Retinal pigment epithelial cell (primary cell): ENCODE data around the gene HPCAL1.

Experiments
- DNase-seq: peaks from one replicate; pipeline ENCODE4 v3.0.0-alpha.2; 2010; ENCODE audit warnings: low read depth
- H3K4me3 ChIP-seq: 2 replicates; pipeline ENCODE4 v1.5.1; 2011; ENCODE audit warnings: mild to moderate bottlenecking, low read length, control low read depth, moderate library complexity
- TF ChIP-seq, protein P1 (sequence below): conservative IDR thresholded peaks from 2 replicates; pipeline ENCODE4 v1.5.1; 2011; ENCODE audit warnings: low read depth, low read length, control low read depth, inconsistent platforms

HPCAL1 gene

DNA sequence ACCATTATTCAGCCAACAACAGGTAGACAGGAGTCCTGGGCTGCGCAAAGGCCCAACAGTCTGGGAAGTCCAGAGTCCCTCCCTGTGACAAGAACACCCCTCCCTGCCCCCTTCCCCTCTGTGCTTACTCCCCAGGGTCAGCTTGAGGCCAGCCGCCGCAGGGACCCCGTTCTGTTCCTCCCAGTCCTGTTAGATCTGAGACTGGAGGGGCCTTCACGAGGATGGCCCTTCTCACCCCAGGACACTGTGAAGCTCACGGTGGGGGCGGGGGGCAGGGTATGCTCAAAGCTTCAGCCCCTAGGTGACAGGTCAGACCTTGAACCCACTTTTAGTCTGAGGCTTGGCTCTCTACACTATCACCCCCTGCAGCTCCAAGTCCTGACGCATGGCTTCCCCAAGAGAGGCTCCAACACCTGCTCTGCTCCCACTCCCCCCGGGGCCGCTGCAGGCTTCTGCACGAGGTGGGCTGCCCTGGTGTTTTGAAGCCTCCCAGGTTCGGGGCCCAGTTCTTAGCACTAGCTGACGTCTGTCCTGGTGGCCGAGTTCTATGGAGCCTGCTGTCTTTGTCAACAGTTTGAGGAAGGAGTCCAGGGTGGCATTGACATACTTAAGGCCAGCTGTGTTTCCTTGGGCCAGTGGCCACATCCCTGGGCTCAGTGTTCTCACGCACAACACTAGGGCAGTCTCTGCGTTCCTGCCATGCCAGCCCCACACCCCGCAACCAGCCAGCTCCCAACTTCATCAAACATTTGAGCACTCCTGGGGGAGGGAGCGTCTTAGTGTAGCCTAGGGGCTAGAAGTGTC lies 37.2 kb upstream of the HPCAL1 start:
- no peak for DNase-seq
- TF ChIP-seq, protein P1, sequence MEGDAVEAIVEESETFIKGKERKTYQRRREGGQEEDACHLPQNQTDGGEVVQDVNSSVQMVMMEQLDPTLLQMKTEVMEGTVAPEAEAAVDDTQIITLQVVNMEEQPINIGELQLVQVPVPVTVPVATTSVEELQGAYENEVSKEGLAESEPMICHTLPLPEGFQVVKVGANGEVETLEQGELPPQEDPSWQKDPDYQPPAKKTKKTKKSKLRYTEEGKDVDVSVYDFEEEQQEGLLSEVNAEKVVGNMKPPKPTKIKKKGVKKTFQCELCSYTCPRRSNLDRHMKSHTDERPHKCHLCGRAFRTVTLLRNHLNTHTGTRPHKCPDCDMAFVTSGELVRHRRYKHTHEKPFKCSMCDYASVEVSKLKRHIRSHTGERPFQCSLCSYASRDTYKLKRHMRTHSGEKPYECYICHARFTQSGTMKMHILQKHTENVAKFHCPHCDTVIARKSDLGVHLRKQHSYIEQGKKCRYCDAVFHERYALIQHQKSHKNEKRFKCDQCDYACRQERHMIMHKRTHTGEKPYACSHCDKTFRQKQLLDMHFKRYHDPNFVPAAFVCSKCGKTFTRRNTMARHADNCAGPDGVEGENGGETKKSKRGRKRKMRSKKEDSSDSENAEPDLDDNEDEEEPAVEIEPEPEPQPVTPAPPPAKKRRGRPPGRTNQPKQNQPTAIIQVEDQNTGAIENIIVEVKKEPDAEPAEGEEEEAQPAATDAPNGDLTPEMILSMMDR = no peak
- no peak overlapping the region for H3K4me3 ChIP-seq

DNA sequence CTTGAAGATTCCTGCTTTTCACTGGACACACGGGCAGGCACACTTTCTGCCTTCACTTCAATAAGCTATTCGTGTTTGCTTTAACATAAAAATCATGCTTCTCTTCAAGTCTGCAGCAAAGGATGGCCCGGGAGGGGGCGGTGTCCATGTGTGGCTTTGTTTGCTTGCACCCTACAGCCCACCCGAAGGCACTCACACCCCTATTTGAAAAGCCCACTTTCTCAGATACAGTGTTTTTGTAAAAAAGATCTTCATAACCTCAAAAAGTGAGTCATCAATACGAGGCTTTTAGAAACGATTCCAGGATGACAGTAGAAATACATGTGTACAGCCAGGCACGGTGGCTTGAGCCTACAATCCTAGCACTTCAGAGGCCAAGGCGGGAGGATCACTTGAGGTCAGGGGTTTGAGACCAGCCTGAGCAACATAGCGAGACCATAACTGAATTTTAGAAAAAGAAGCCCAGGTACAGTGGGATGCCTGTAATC lies 36.5 kb upstream of the HPCAL1 start:
- TF ChIP-seq, protein P1 = no peak
- no peak for DNase-seq
- H3K4me3 ChIP-seq = no peak overlapping the region

DNA sequence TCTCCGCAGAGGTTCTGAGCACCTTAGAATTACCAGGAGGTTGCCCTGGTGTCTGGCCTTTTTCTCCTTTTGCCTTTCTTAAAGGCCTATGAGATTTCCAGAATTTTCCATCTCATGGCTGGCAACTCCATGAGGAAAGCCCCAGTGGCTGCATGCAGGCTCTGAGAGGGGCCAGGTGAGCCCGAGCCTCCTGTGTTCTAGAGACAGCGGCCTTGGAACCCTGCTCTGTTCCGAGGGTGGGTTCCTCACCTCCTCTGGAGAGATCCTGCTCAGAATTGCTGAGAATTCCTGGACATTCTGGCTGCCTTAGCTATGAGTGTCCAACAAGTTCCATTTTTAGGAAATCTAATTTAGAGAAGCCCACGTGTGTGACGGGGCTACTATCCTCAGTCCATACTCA lies 35.7 kb upstream of the HPCAL1 start:
- no peak for DNase-seq
- no peak overlapping the region for H3K4me3 ChIP-seq
- TF ChIP-seq, protein P1 = no peak

DNA sequence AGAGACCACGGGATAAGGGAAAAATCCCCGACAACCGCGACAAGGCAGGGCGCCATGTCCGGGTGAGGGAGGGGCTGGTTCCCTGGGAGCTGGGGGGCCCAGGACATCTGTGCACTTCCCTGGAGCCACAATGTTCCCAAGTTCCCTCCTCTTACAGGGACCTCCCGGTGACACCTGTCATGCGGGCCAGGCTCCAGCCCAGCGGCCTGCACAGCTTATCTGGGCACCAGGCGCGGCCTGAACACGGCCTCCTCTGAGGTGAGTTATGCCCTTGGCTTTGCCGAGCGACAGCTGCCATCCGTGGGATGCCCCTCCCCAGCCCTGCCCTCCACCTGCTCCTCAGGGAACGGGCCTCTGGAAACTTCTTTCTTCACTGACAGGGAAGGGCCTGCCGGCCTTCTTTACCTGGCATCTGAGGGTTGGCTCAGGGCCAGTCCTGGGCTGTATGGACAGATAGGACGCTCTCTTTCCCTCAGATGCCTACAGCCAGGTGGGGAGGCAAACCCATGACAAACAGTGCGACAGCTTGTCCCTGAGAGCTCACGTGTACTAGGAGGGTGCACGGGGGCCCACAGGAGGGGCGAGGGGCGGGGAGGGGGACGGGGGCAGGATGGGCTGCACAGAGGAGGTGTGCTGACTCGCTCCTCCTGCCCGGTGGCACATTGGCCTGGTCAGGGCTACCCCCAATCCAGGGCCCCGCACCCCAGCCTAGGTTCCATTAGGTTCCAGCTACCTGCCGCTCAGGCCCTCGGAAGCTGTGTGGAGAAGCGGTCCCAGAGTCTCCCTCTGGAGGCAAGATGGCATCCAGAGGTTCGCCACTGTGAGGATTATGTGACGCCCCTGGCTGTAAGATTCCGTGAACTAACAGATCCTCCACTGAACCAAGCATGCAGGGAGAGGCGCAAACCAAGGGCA lies 34.9 kb upstream of the HPCAL1 start:
- H3K4me3 ChIP-seq = no peak overlapping the region
- DNase-seq = no peak
- TF ChIP-seq, protein P1 = peak; percentile 13

DNA sequence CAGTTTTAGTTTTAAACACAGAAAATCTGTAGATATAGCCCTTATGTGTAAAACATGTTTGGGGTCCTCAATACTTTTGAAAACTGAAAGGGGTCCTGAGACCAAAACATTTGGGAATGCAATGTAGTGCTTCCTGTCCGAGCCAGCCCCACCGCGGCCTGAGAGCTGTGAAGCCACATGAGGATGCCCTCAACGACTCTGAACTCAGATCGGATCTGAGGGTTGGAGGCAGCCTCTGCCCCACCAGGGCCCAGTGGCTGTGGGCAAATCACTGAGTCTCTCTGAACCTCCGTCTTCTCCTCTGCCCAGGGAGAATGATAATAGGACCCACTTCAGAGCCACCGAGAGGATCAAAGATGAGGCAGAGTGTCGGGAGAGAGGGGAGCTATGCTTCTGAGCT lies 33.4 kb upstream of the HPCAL1 start:
- no peak for DNase-seq
- H3K4me3 ChIP-seq = no peak overlapping the region
- TF ChIP-seq, protein P1 = no peak

DNA sequence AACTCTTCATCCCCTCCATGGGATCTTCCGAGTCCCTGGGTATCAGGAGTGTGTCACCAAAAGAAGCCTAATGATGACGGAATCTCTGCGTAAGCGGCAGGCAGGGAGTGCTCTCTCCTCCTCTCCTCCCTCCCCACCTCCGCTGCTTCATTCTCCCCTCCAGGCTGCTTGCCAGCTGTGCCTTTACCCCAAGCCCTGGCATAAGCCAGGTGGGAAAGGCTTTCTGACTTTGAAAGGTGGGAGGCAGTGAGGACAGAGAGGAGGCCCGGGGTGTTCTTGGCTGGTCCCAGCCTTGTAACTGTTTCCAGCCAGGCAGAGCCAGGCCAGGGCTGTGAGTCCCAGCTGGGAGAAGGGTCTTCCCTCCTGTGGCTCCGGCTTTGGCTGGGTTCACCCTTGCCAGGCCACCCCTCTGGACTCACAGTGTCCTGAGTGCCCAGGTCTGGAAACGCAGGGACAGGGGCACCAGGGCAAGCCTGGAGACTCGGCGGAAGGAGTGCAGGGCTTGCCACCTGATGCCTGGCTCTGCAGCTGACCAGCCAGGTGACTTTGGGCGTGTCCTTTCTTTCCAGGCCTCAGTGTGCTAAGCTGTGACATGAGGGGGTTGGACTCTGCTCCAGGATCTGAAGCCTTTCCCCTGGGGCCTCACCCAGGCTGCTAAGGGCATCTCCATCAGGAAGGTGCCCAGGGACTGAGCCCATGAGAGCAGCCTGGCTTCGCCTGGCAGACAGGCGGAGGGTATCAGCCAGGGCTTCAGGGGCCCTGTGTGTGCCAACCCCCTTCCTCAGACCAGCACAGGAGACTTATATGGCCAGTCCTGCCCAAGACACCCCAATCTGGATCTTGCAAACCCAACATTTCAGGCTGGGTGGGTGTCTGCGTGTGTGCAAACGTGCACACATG lies 32.7 kb upstream of the HPCAL1 start:
- no peak for DNase-seq
- no peak overlapping the region for H3K4me3 ChIP-seq
- TF ChIP-seq, protein P1 = no peak
